Astrocyte (in vitro differentiated cells and primary cell): ENCODE results near the gene DCAF6. TPM values are rescaled to one million over a fixed set of nuclear protein-coding genes. Genes with fewer than 3 reads are reported as not detected.

ENCODE experiments used
- DNase-seq: peaks from one replicate; pipeline ENCODE4 v3.0.0-alpha.2; 2010; ENCODE audit warnings: low read depth
- FAIRE-seq: peaks from 2 replicates; lab custom pipeline; 2011; peaks lifted over from hg19 to GRCh38; lab: Jason Lieb, UNC
- H2AFZ ChIP-seq: 2 replicates; pipeline ENCODE4 v1.6.0; 2012; ENCODE audit warnings: low read depth, low read length, inconsistent platforms
- H3K27ac ChIP-seq: 2 replicates; pipeline ENCODE4 v1.5.1; 2011; ENCODE audit warnings: low read depth, low read length, inconsistent platforms
- H3K27me3 ChIP-seq: 2 replicates; pipeline ENCODE4 v1.6.0; 2011; ENCODE audit warnings: low read length, inconsistent platforms; ENCODE audit not compliant: insufficient read depth
- H3K36me3 ChIP-seq: 2 replicates; pipeline ENCODE4 v1.5.1; 2011; ENCODE audit warnings: low read length, inconsistent platforms; ENCODE audit not compliant: insufficient read depth
- H3K4me1 ChIP-seq: 2 replicates; pipeline ENCODE4 v1.5.1; 2011; ENCODE audit warnings: low read length, inconsistent platforms; ENCODE audit not compliant: insufficient read depth
- H3K4me2 ChIP-seq: 2 replicates; pipeline ENCODE4 v1.6.0; 2012; ENCODE audit warnings: low read length, inconsistent platforms
- H3K4me3 ChIP-seq: 2 replicates; pipeline ENCODE4 v1.5.1; 2011; ENCODE audit warnings: low read depth, mild to moderate bottlenecking, low read length, inconsistent platforms; ENCODE audit not compliant: insufficient read depth
- H3K79me2 ChIP-seq: 2 replicates; pipeline ENCODE4 v1.6.0; 2012; ENCODE audit warnings: mild to moderate bottlenecking, low read length, inconsistent platforms; ENCODE audit not compliant: insufficient read depth
- H3K9ac ChIP-seq: 2 replicates; pipeline ENCODE4 v1.6.0; 2012; ENCODE audit warnings: mild to moderate bottlenecking, low read length, inconsistent platforms
- H3K9me3 ChIP-seq: 2 replicates; pipeline ENCODE4 v1.5.1; 2012; ENCODE audit warnings: low read depth, mild to moderate bottlenecking, low read length, inconsistent platforms; ENCODE audit not compliant: insufficient read depth
- H4K20me1 ChIP-seq: 2 replicates; pipeline ENCODE4 v1.6.0; 2012; ENCODE audit warnings: low read length, inconsistent platforms; ENCODE audit not compliant: insufficient read depth
- H3K27ac Mint-ChIP-seq: one replicate; pipeline ENCODE4 v1.8.0; 2021; ENCODE audit warnings: mild to moderate bottlenecking, mixed read lengths; ENCODE audit not compliant: unreplicated experiment
- H3K27me3 Mint-ChIP-seq: one replicate; pipeline ENCODE4 v1.8.0; 2021; ENCODE audit warnings: low read depth, mixed read lengths; ENCODE audit not compliant: unreplicated experiment
- H3K36me3 Mint-ChIP-seq: one replicate; pipeline ENCODE4 v1.8.0; 2021; ENCODE audit warnings: low read depth, mixed read lengths; ENCODE audit not compliant: unreplicated experiment
- H3K4me1 Mint-ChIP-seq: one replicate; pipeline ENCODE4 v1.8.0; 2021; ENCODE audit warnings: low read depth, mixed read lengths; ENCODE audit not compliant: unreplicated experiment
- H3K4me3 Mint-ChIP-seq: one replicate; pipeline ENCODE4 v1.8.0; 2021; ENCODE audit warnings: mild to moderate bottlenecking, moderate library complexity, mixed read lengths; ENCODE audit not compliant: unreplicated experiment
- H3K9me3 Mint-ChIP-seq: one replicate; pipeline ENCODE4 v1.8.0; 2021; ENCODE audit warnings: mild to moderate bottlenecking, mixed read lengths; ENCODE audit not compliant: unreplicated experiment
- EZH2 ChIP-seq: IDR thresholded peaks from 2 replicates; pipeline ENCODE4 v1.6.1; 2012; ENCODE audit warnings: mild to moderate bottlenecking, low read length, inconsistent platforms; ENCODE audit not compliant: insufficient read depth
- total RNA-seq: library from RNA; stranded (reverse); gene quantifications from 2 replicates; pipeline ENCODE4 v1.2.1, GENCODE V29; 2021
- TF ChIP-seq, protein P1 (sequence below): IDR thresholded peaks from 2 replicates; pipeline ENCODE4 v1.5.1; 2011; ENCODE audit warnings: low read depth, mild to moderate bottlenecking, inconsistent platforms, low read length, moderate library complexity; ENCODE audit not compliant: insufficient read depth

Gene DCAF6
- total RNA-seq, 1 donor from 2014 or later = 57.4 TPM

DNA sequence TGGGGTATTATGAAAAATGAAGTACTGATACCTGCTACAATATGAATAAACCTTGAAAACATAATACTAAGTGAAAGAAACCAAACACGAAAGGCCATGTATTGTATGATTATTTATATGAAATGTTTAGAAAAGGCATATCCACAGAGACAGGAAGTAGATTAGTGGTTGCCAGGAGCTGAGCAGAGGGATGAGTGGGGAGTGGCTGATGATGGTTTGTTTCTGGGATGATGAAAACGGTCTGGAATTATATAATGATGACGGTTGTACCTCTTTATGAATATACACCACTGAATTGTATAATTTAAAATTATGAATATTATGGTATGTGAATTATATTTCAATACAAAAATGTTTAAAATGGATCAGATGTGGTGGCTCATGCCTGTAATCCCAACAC lies 64.2 kb downstream of the DCAF6 start:
- Histone ChIP-seq H3K9me3 (no peaks in the 10 kb centered on the region), H2AFZ (no peak overlapping the region), H3K27ac (no peak overlapping the region), H3K27me3 (no peaks in the 10 kb centered on the region), H3K4me2 (no peak overlapping the region), H3K36me3 (no peaks in the 10 kb centered on the region), H3K4me1 (no peaks in the 10 kb centered on the region), H3K79me2 (no peaks in the 10 kb centered on the region), H3K9ac (no peak overlapping the region), H4K20me1 (no peaks in the 10 kb centered on the region), H3K4me3 (no peak overlapping the region)
- H3K4me3 Mint-ChIP-seq = no peak overlapping the region
- H3K27ac Mint-ChIP-seq = no peak overlapping the region
- FAIRE-seq = no peak
- TF ChIP-seq EZH2 = no peak
- TF ChIP-seq, protein P1, sequence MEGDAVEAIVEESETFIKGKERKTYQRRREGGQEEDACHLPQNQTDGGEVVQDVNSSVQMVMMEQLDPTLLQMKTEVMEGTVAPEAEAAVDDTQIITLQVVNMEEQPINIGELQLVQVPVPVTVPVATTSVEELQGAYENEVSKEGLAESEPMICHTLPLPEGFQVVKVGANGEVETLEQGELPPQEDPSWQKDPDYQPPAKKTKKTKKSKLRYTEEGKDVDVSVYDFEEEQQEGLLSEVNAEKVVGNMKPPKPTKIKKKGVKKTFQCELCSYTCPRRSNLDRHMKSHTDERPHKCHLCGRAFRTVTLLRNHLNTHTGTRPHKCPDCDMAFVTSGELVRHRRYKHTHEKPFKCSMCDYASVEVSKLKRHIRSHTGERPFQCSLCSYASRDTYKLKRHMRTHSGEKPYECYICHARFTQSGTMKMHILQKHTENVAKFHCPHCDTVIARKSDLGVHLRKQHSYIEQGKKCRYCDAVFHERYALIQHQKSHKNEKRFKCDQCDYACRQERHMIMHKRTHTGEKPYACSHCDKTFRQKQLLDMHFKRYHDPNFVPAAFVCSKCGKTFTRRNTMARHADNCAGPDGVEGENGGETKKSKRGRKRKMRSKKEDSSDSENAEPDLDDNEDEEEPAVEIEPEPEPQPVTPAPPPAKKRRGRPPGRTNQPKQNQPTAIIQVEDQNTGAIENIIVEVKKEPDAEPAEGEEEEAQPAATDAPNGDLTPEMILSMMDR = no peak
- H3K9me3 Mint-ChIP-seq = no peaks in the 10 kb centered on the region
- DNase-seq = no peak
- no peaks in the 10 kb centered on the region for H3K27me3 Mint-ChIP-seq
- peaks cover 18% of the 10 kb centered on the region for H3K36me3 Mint-ChIP-seq
- peaks cover 5% of the 10 kb centered on the region for H3K4me1 Mint-ChIP-seq

DNA sequence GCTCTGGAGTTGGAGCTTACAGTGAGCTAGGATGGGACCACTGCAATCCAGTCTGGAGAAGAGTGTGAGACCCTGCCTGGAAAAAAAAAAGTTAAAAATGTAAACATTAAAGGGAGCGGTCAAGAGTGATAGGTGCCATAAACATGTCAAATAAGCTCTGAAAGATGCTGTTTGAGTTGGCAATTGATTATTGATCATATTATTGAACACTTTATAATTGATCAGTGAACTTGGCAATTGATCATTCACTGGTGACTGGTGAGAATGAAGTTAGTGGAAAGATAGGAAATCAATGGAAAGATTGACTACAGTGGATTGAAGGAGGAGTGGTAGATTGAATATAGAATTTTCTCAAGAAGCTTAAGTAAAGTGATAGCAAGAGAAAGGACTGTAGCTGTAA lies 64.7 kb downstream of the DCAF6 start:
- DNase-seq (no peak), FAIRE-seq (no peak)
- H3K36me3 ChIP-seq = no peaks in the 10 kb centered on the region
- no peaks in the 10 kb centered on the region for H3K4me1 ChIP-seq
- no peak overlapping the region for H3K4me3 ChIP-seq
- H3K4me2 ChIP-seq = no peak overlapping the region
- peaks cover 18% of the 10 kb centered on the region for H3K36me3 Mint-ChIP-seq
- no peak overlapping the region for H2AFZ ChIP-seq
- H3K9me3 Mint-ChIP-seq = no peaks in the 10 kb centered on the region
- peaks cover 2% of the 10 kb centered on the region for H3K4me1 Mint-ChIP-seq
- no peaks in the 10 kb centered on the region for H4K20me1 ChIP-seq
- no peaks in the 10 kb centered on the region for H3K9me3 ChIP-seq
- no peak overlapping the region for H3K4me3 Mint-ChIP-seq
- no peaks in the 10 kb centered on the region for H3K27me3 ChIP-seq
- no peak for TF ChIP-seq EZH2
- TF ChIP-seq, protein P1 = no peak
- no peak overlapping the region for H3K27ac ChIP-seq
- no peak overlapping the region for H3K27ac Mint-ChIP-seq
- no peaks in the 10 kb centered on the region for H3K79me2 ChIP-seq
- no peak overlapping the region for H3K9ac ChIP-seq
- no peaks in the 10 kb centered on the region for H3K27me3 Mint-ChIP-seq

DNA sequence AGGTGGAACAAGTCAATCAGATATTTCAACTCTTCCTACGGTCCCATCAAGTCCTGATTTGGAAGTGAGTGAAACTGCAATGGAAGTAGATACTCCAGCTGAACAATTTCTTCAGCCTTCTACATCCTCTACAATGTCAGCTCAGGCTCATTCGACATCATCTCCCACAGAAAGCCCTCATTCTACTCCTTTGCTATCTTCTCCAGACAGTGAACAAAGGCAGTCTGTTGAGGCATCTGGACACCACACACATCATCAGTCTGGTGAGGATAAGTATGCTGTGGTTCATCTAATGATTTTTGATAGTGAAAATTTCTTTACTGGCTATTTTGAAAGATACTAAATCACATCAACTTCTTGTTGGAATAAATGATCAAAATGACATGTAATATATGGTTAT lies 68.0 kb downstream of the DCAF6 start:
- Histone ChIP-seq H3K4me1 (no peaks in the 10 kb centered on the region), H3K27ac (no peak overlapping the region), H4K20me1 (no peaks in the 10 kb centered on the region), H3K9me3 (no peaks in the 10 kb centered on the region), H3K79me2 (no peaks in the 10 kb centered on the region), H3K9ac (no peak overlapping the region), H2AFZ (no peak overlapping the region), H3K27me3 (no peaks in the 10 kb centered on the region), H3K4me3 (no peak overlapping the region), H3K4me2 (no peak overlapping the region), H3K36me3 (no peaks in the 10 kb centered on the region)
- Mint-ChIP-seq H3K27me3 (no peaks in the 10 kb centered on the region), H3K9me3 (no peaks in the 10 kb centered on the region), H3K36me3 (peaks cover 17% of the 10 kb centered on the region), H3K4me3 (no peak overlapping the region), H3K4me1 (no peaks in the 10 kb centered on the region), H3K27ac (no peak overlapping the region)
- TF ChIP-seq, protein P1 = no peak
- no peak for TF ChIP-seq EZH2
- DNase-seq (no peak), FAIRE-seq (peak; percentile 50)
